OCI-LY1 (cell line): ENCODE measurements around the gene TRIM62.

Experiments used
- H2AFZ ChIP-seq: fragments of 200-600 bp; sonication (generic), shearing (Covaris generic); 2 replicates; pipeline ENCODE4 v1.6.0; 2014; ENCODE audit warnings: antibody characterized with exemption, mild to moderate bottlenecking, low read length
- H3F3A ChIP-seq: fragments of 200-600 bp; sonication (generic), shearing (Covaris generic); 2 replicates; pipeline ENCODE4 v1.6.0; 2014; ENCODE audit warnings: mild to moderate bottlenecking, antibody characterized with exemption, low read length, moderate library complexity; ENCODE audit not compliant: insufficient read depth
- H3K27ac ChIP-seq: fragments of 200-600 bp; sonication (generic); 2 replicates; pipeline ENCODE4 v1.5.1; 2014; ENCODE audit warnings: low read length, mixed run types, mild to moderate bottlenecking, low read depth; ENCODE audit not compliant: poor library complexity, severe bottlenecking
- H3K27me3 ChIP-seq: fragments of 200-600 bp; sonication (generic); 2 replicates; pipeline ENCODE4 v1.6.0; 2014; ENCODE audit warnings: antibody characterized with exemption, mild to moderate bottlenecking, low read length, moderate library complexity; ENCODE audit not compliant: insufficient read depth
- H3K36me3 ChIP-seq: fragments of 200-600 bp; sonication (generic); 2 replicates; pipeline ENCODE4 v1.6.1; 2014; ENCODE audit warnings: mild to moderate bottlenecking, antibody characterized with exemption, low read length, moderate library complexity, mixed read lengths; ENCODE audit not compliant: insufficient read depth
- H3K4me1 ChIP-seq: fragments of 200-600 bp; sonication (generic); 2 replicates; pipeline ENCODE4 v1.5.1; 2014; ENCODE audit warnings: mild to moderate bottlenecking, low read length, moderate library complexity; ENCODE audit not compliant: insufficient read depth, severe bottlenecking
- H3K4me2 ChIP-seq: fragments of 200-600 bp; sonication (generic), shearing (Covaris generic); 2 replicates; pipeline ENCODE4 v1.6.1; 2014; ENCODE audit warnings: low read length
- H3K4me3 ChIP-seq: fragments of 200-600 bp; sonication (generic); 2 replicates; pipeline ENCODE4 v1.5.1; 2014; ENCODE audit warnings: low read length, low read depth, mild to moderate bottlenecking, mixed read lengths; ENCODE audit not compliant: poor library complexity, severe bottlenecking
- H3K79me2 ChIP-seq: fragments of 200-600 bp; shearing (Covaris generic); 2 replicates; pipeline ENCODE4 v1.6.1; 2016; ENCODE audit warnings: mixed run types, low read length, mixed read lengths; ENCODE audit not compliant: insufficient read depth
- H3K9ac ChIP-seq: fragments of 200-600 bp; sonication (generic), shearing (Covaris generic); 2 replicates; pipeline ENCODE4 v1.6.1; 2014; ENCODE audit warnings: mild to moderate bottlenecking, low read length, mixed read lengths
- H3K9me2 ChIP-seq: fragments of 200-600 bp; sonication (generic), shearing (Covaris generic); 2 replicates; pipeline ENCODE4 v1.6.1; 2014; ENCODE audit warnings: low read depth, mild to moderate bottlenecking, low read length, mixed read lengths
- H3K9me3 ChIP-seq: fragments of 200-600 bp; shearing (Covaris generic); 2 replicates; pipeline ENCODE4 v1.6.1; 2014; ENCODE audit warnings: low read length, mixed read lengths
- H4K20me1 ChIP-seq: fragments of 200-600 bp; sonication (generic), shearing (Covaris generic); 2 replicates; pipeline ENCODE4 v1.6.0; 2016; ENCODE audit warnings: mild to moderate bottlenecking, low read length; ENCODE audit not compliant: insufficient read depth
- CTCF ChIP-seq: fragments of 200-600 bp; sonication (generic), shearing (Covaris generic); IDR thresholded peaks from 2 replicates; pipeline ENCODE4 v1.5.1; 2017; ENCODE audit warnings: mild to moderate bottlenecking, antibody characterized with exemption, low read length, moderate library complexity, mixed read lengths
- EZH2 ChIP-seq: fragments of 200-600 bp; sonication (generic), shearing (Covaris generic); IDR thresholded peaks from 2 replicates; pipeline ENCODE4 v1.8.0; 2017; ENCODE audit warnings: borderline replicate concordance, mixed run types, mild to moderate bottlenecking, antibody characterized with exemption, low read length, moderate library complexity, mixed read lengths

The TRIM62 gene

GRCh38 chr1:33165809-33166208 is 16.0 kb downstream of the TRIM62 start:
- TF ChIP-seq EZH2 = no peak
- TF ChIP-seq CTCF = no peak
- H3K9me3 ChIP-seq = no peaks in the 10 kb centered on the region
- no peak overlapping the region for H3K27ac ChIP-seq
- no peaks in the 10 kb centered on the region for H3K79me2 ChIP-seq
- no peaks in the 10 kb centered on the region for H4K20me1 ChIP-seq
- H3K9me2 ChIP-seq = no peaks in the 10 kb centered on the region
- no peak overlapping the region for H3K4me2 ChIP-seq
- no peak overlapping the region for H2AFZ ChIP-seq
- H3K9ac ChIP-seq = no peak overlapping the region
- H3K27me3 ChIP-seq = no peaks in the 10 kb centered on the region
- no peaks in the 10 kb centered on the region for H3K4me1 ChIP-seq
- no peaks in the 10 kb centered on the region for H3F3A ChIP-seq
- H3K4me3 ChIP-seq = no peak overlapping the region
- H3K36me3 ChIP-seq = no peaks in the 10 kb centered on the region

DNA sequence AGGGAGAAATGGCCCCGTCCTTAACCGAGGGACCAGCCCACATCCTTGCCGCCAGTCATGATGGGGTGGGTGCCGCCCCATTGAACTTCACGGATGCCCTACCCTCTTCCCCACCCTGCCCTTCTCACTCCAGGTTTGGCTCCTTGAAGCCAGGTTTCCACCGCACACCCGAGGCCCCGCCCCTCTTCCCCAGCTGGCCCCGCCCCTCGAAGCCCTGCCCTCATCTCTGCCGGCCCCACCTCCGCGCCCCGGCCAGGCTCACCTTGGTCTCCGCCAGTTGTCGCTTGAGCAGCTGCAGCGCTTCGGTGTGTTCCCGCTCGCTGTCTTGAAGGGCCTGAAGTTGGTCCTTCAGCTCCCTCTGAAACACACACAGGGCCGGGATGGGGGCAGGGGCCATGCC is 16.6 kb downstream of the TRIM62 start:
- Histone ChIP-seq H2AFZ (no peak overlapping the region), H3K9me3 (no peaks in the 10 kb centered on the region), H3F3A (no peaks in the 10 kb centered on the region), H3K4me1 (no peaks in the 10 kb centered on the region), H3K9me2 (no peaks in the 10 kb centered on the region), H3K36me3 (no peaks in the 10 kb centered on the region), H4K20me1 (no peaks in the 10 kb centered on the region), H3K4me3 (no peak overlapping the region), H3K9ac (no peak overlapping the region), H3K79me2 (no peaks in the 10 kb centered on the region), H3K27me3 (no peaks in the 10 kb centered on the region), H3K4me2 (no peak overlapping the region), H3K27ac (no peak overlapping the region)
- TF ChIP-seq CTCF = no peak
- TF ChIP-seq EZH2 = no peak

DNA sequence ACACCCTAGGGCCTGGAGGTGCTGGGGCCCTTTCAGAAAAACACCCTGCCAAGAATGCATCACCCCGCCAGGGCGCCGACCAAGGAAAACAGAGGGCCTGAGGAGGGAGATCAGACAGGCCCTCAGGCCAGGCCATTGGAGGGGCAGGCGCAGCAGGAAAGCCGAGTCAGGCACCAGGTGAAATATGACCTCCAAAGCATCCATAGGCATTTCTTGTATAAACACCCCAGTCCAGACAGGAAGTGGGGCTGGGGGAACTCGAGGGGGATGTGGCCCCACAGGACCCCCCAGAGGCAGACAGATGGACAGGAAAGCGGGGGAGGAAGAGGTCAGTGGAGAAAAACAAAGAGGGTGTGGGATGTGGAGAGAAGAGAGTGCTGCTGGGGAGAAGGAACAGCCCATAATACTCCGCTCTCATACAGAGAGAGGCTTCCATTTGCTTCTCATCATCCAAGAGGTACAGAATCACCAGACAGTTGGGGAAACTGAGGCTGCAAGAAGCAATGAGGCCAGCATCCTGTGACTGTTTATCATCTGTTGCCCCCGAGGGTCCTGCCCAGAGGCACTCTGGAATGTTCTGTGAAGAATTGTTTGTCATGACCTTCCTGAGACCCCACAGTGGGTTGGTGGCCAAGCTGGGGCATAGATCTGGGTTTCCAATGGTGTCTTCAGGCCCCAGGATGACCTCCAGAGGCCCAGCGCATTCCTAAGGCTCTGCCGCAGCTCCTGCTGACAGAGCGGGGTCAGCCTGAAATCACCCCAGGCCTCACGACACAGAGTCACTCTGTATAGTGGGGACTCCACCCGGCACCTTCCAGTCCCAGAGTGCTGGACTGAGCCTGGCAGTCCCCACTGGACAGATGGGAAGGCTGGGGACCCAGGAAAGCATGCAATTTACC is 18.0 kb downstream of the TRIM62 start:
- Histone ChIP-seq H3K36me3 (no peaks in the 10 kb centered on the region), H3K4me1 (no peaks in the 10 kb centered on the region), H3K9ac (no peak overlapping the region), H4K20me1 (no peaks in the 10 kb centered on the region), H3K4me2 (no peak overlapping the region), H3K79me2 (no peaks in the 10 kb centered on the region), H3K9me2 (no peaks in the 10 kb centered on the region), H3K9me3 (no peaks in the 10 kb centered on the region), H3K27me3 (no peaks in the 10 kb centered on the region), H3K4me3 (no peak overlapping the region), H3K27ac (no peak overlapping the region), H3F3A (no peaks in the 10 kb centered on the region), H2AFZ (no peak overlapping the region)
- TF ChIP-seq CTCF (no peak), EZH2 (no peak)
